Measurements from ENCODE around the gene DPCD. TPM values are rescaled to one million over a fixed set of nuclear protein-coding genes. Genes with fewer than 3 reads are reported as not detected.

Gene DPCD
- total RNA-seq, 1 experiment from 2014 or later: 17.8 TPM

GRCh38 chr10:101565370-101565900 is 22.7 kb upstream of the DPCD start:
- DNase-seq (ENCODE audit: low read depth, low spot score): no peak
- in situ Hi-C loops (cut with HindIII; ENCODE audit: low pct_unique_long_range_greater_than_20kb, low sequenced_read_pairs): no loop called here

- in situ Hi-C loops (cut with HindIII; ENCODE audit: low pct_unique_long_range_greater_than_20kb, low sequenced_read_pairs): no loop called here
- DNase-seq (ENCODE audit: low read depth, low spot score): no peak
These were observed 22.2 kb upstream of the DPCD start for GRCh38 chr10:101565936-101566332.

GRCh38 chr10:101566333-101567164 is 21.6 kb upstream of the DPCD start:
- no peak for DNase-seq (ENCODE audit: low read depth, low spot score)
- in situ Hi-C loops (cut with HindIII; ENCODE audit: low pct_unique_long_range_greater_than_20kb, low sequenced_read_pairs): no loop called here

GRCh38 chr10:101567165-101568006 is 20.7 kb upstream of the DPCD start:
- in situ Hi-C loops (cut with HindIII; ENCODE audit: low pct_unique_long_range_greater_than_20kb, low sequenced_read_pairs): no loop called here
- DNase-seq (ENCODE audit: low read depth, low spot score): no peak

- DNase-seq (ENCODE audit: low read depth, low spot score): no peak
- in situ Hi-C loops (cut with HindIII; ENCODE audit: low pct_unique_long_range_greater_than_20kb, low sequenced_read_pairs): no loop called here
These were observed 19.9 kb upstream of the DPCD start for GRCh38 chr10:101568054-101568745.

GRCh38 chr10:101569323-101569621 is 18.8 kb upstream of the DPCD start:
- in situ Hi-C loops (cut with HindIII; ENCODE audit: low pct_unique_long_range_greater_than_20kb, low sequenced_read_pairs): no loop called here
- no peak for DNase-seq (ENCODE audit: low read depth, low spot score)

- peak; percentile 62 for DNase-seq (ENCODE audit: low read depth, low spot score)
- in situ Hi-C loops (cut with HindIII; ENCODE audit: low pct_unique_long_range_greater_than_20kb, low sequenced_read_pairs): no loop called here
These were observed 18.3 kb upstream of the DPCD start for GRCh38 chr10:101569622-101570427.

- no peak for DNase-seq (ENCODE audit: low read depth, low spot score)
- in situ Hi-C loops (cut with HindIII; ENCODE audit: low pct_unique_long_range_greater_than_20kb, low sequenced_read_pairs): no loop called here
These were observed 17.5 kb upstream of the DPCD start for GRCh38 chr10:101570428-101571270.

GRCh38 chr10:101571271-101571925 is 16.7 kb upstream of the DPCD start:
- DNase-seq (ENCODE audit: low read depth, low spot score): no peak
- in situ Hi-C loops (cut with HindIII; ENCODE audit: low pct_unique_long_range_greater_than_20kb, low sequenced_read_pairs): no loop called here

GRCh38 chr10:101572126-101572525 is 16.0 kb upstream of the DPCD start:
- in situ Hi-C loops (cut with HindIII; ENCODE audit: low pct_unique_long_range_greater_than_20kb, low sequenced_read_pairs): no loop called here
- no peak for DNase-seq (ENCODE audit: low read depth, low spot score)

GRCh38 chr10:101572785-101573184 is 15.3 kb upstream of the DPCD start:
- DNase-seq (ENCODE audit: low read depth, low spot score): no peak

GRCh38 chr10:101573885-101574753 is 14.0 kb upstream of the DPCD start:
- in situ Hi-C loops (cut with HindIII; ENCODE audit: low pct_unique_long_range_greater_than_20kb, low sequenced_read_pairs): no loop called here
- no peak for DNase-seq (ENCODE audit: low read depth, low spot score)

More at GRCh38 chr10:101572785-101573184, 15.3 kb upstream of the DPCD start:
- in situ Hi-C loops (cut with HindIII; ENCODE audit: low pct_unique_long_range_greater_than_20kb, low sequenced_read_pairs): no loop called here

- in situ Hi-C loops (cut with HindIII; ENCODE audit: low pct_unique_long_range_greater_than_20kb, low sequenced_read_pairs): no loop called here
- no peak for DNase-seq (ENCODE audit: low read depth, low spot score)
These were observed 13.0 kb upstream of the DPCD start for GRCh38 chr10:101575091-101575490.

- DNase-seq (ENCODE audit: low read depth, low spot score): no peak
- in situ Hi-C loops (cut with HindIII; ENCODE audit: low pct_unique_long_range_greater_than_20kb, low sequenced_read_pairs): no loop called here
These were observed 12.4 kb upstream of the DPCD start for GRCh38 chr10:101575580-101576210.

All from SK-MEL-5 (cell line).